Measurements from ENCODE around the gene TMEM150A. TPM values are rescaled to one million over a fixed set of nuclear protein-coding genes. Genes with fewer than 3 reads are reported as not detected.

The TMEM150A gene
- total and polyA plus RNA-seq, 2 of the 13 experiments (the other 11 are each of a cell fraction or from before 2014, with no cell fraction given) = 30.1 to 70.4 TPM

DNA sequence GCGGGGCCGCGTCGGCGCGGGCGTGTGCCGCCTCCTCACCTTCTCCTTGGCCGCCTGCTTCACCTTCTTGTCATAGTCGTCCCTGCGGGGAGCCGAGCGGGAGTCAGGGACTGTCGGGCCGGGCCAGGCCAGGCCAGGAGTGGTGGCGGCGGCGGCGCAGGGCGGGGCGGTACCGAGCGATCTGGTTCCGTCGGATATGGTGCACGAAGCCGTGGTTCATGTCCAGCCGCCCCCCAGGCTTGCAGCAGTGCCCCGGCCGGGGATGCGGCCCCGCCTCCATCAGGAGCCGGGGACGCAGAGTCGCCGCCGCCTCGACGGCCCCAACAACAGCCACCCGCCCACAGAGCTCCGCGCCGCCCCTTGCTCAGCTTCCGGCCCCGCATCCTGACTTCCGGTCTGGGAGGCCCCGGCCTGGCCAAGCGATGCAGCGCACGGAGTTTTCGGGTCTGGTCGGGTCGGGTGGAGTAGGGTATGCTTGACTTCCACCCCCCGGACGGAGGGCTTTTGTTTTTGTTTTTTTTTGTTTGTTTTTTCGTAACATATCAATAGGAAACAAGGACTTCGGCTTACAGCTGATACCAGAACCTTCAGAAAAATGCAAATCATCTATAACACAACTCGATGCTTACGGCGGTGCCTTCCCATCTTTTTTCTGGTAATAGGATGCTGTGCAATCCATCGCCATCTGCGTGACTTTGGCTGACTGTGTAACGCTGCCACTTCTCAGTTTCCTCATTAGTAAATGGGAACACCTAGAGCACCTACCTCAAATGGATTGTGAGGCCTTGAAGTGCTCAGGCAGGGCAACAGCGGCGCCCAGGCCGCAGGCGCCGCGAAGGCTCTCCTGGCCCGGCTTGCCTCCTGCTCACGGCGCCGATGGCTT lies 9.4 kb upstream of the TMEM150A start, which contains the start of gene C2orf68 (continued):
- TF ChIP-seq RFXAP (CRISPR knock-in tag; IDR thresholded peaks at IDR 0.05; ENCODE audit: borderline replicate concordance) = peak; percentile 80; the same call in 1 of the 2 replicates
- TF ChIP-seq GTF2F1 (IDR thresholded peaks at IDR 0.05; ENCODE audit: low read length) = no peak
- TF ChIP-seq ZSCAN29 (CRISPR knock-in tag; conservative IDR thresholded peaks at IDR 0.05) = no peak; the same call in 1 of the 2 replicates
- TF ChIP-seq, protein P1, sequence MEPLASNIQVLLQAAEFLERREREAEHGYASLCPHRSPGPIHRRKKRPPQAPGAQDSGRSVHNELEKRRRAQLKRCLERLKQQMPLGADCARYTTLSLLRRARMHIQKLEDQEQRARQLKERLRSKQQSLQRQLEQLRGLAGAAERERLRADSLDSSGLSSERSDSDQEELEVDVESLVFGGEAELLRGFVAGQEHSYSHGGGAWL (CRISPR knock-in tag; IDR thresholded peaks at IDR 0.05) = peak; percentile 93
- peak; percentile 17; the same call in 1 of the 2 replicates for TF ChIP-seq ZFYVE20 (CRISPR knock-in tag; IDR thresholded peaks at IDR 0.05; ENCODE audit: borderline replicate concordance, low read depth)
- no peak for TF ChIP-seq ZNF674 (CRISPR knock-in tag; IDR thresholded peaks at IDR 0.05; ENCODE audit: low read depth)
- TF ChIP-seq, protein P2, sequence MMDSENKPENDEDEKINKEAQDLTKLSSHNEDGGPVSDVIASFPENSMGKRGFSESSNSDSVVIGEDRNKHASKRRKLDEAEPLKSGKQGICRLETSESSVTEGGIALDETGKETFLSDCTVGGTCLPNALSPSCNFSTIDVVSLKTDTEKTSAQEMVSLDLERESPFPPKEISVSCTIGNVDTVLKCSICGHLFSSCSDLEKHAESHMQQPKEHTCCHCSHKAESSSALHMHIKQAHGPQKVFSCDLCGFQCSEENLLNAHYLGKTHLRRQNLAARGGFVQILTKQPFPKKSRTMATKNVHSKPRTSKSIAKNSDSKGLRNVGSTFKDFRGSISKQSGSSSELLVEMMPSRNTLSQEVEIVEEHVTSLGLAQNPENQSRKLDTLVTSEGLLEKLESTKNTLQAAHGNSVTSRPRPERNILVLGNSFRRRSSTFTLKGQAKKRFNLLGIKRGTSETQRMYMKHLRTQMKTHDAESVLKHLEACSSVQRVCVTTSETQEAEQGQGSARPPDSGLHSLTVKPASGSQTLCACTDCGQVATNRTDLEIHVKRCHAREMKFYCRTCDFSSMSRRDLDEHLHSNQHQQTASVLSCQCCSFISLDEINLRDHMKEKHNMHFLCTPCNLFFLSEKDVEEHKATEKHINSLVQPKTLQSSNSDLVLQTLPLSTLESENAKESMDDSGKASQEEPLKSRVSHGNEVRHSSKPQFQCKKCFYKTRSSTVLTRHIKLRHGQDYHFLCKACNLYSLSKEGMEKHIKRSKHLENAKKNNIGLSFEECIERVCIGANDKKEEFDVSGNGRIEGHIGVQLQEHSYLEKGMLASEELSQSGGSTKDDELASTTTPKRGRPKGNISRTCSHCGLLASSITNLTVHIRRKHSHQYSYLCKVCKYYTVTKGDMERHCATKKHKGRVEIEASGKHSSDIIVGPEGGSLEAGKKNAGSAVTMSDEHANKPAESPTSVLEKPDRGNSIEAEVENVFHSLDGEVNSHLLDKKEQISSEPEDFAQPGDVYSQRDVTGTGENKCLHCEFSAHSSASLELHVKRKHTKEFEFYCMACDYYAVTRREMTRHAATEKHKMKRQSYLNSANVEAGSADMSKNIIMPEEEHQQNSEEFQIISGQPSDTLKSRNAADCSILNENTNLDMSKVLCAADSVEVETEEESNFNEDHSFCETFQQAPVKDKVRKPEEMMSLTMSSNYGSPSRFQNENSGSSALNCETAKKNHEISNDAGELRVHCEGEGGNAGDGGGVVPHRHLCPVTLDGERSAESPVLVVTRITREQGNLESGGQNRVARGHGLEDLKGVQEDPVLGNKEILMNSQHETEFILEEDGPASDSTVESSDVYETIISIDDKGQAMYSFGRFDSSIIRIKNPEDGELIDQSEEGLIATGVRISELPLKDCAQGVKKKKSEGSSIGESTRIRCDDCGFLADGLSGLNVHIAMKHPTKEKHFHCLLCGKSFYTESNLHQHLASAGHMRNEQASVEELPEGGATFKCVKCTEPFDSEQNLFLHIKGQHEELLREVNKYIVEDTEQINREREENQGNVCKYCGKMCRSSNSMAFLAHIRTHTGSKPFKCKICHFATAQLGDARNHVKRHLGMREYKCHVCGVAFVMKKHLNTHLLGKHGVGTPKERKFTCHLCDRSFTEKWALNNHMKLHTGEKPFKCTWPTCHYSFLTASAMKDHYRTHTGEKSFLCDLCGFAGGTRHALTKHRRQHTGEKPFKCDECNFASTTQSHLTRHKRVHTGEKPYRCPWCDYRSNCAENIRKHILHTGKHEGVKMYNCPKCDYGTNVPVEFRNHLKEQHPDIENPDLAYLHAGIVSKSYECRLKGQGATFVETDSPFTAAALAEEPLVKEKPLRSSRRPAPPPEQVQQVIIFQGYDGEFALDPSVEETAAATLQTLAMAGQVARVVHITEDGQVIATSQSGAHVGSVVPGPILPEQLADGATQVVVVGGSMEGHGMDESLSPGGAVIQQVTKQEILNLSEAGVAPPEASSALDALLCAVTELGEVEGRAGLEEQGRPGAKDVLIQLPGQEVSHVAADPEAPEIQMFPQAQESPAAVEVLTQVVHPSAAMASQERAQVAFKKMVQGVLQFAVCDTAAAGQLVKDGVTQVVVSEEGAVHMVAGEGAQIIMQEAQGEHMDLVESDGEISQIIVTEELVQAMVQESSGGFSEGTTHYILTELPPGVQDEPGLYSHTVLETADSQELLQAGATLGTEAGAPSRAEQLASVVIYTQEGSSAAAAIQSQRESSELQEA (CRISPR knock-in tag; IDR thresholded peaks at IDR 0.05; ENCODE audit: not compliant biosample characterization) = peak; percentile 84
